ENCODE results near the gene FARP1. TPM values are rescaled to one million over a fixed set of nuclear protein-coding genes. Genes with fewer than 3 reads are reported as not detected.

Gene FARP1
- total RNA-seq, 1 donor from 2014 or later: 289 TPM

DNA sequence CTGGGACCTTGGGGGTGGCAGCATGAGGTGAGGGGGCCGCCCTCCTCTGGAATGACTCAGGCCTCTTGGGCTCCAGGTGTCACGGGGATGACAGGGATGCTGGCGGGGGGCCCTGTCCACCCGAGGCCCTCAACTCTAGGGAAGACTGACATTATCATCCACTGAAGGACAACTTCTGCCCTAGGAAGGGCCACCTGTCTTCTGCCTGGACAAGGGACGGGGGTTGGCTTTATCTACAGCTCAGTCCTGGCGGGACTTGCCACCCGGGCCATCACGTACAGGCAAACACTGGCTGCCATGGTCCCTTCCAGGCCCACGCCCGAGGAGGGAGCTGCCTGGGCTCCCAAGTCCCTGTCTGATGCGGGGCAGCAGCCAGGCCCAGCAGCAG is 303.3 kb downstream of the FARP1 start:
- TF ChIP-seq, protein P1, sequence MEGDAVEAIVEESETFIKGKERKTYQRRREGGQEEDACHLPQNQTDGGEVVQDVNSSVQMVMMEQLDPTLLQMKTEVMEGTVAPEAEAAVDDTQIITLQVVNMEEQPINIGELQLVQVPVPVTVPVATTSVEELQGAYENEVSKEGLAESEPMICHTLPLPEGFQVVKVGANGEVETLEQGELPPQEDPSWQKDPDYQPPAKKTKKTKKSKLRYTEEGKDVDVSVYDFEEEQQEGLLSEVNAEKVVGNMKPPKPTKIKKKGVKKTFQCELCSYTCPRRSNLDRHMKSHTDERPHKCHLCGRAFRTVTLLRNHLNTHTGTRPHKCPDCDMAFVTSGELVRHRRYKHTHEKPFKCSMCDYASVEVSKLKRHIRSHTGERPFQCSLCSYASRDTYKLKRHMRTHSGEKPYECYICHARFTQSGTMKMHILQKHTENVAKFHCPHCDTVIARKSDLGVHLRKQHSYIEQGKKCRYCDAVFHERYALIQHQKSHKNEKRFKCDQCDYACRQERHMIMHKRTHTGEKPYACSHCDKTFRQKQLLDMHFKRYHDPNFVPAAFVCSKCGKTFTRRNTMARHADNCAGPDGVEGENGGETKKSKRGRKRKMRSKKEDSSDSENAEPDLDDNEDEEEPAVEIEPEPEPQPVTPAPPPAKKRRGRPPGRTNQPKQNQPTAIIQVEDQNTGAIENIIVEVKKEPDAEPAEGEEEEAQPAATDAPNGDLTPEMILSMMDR (IDR thresholded peaks at IDR 0.05; ENCODE audit: unreplicated experiment): no peak
- H3K36me3 Mint-ChIP-seq: peaks cover 31% of the 10 kb centered on the region
- H3K4me3 Mint-ChIP-seq: no peak overlapping the region
- H3K4me1 Mint-ChIP-seq: peaks cover 6% of the 10 kb centered on the region
- no peaks in the 10 kb centered on the region for H3K27me3 Mint-ChIP-seq (ENCODE audit: low read depth)
- no peaks in the 10 kb centered on the region for H3K9me3 Mint-ChIP-seq
- H3K27ac Mint-ChIP-seq: peak overlapping the region; percentile 25
- DNase-seq (ENCODE audit: low spot score in 2 of 2, unreplicated experiment in 2 of 2): no peak

GRCh38 chr13:98447130-98447529 is 304.2 kb downstream of the FARP1 start:
- H3K4me1 Mint-ChIP-seq: peaks cover 11% of the 10 kb centered on the region
- H3K9me3 Mint-ChIP-seq: no peaks in the 10 kb centered on the region
- TF ChIP-seq, protein P1 (IDR thresholded peaks at IDR 0.05; ENCODE audit: unreplicated experiment): no peak
- H3K36me3 Mint-ChIP-seq: peaks cover 35% of the 10 kb centered on the region
- H3K27me3 Mint-ChIP-seq (ENCODE audit: low read depth): no peaks in the 10 kb centered on the region
- H3K27ac Mint-ChIP-seq: peak overlapping the region; percentile 72
- no peak for DNase-seq (ENCODE audit: low spot score in 2 of 2, unreplicated experiment in 2 of 2)
- H3K4me3 Mint-ChIP-seq: no peak overlapping the region

GRCh38 chr13:98447881-98448641 is 305.2 kb downstream of the FARP1 start:
- no peak overlapping the region for H3K4me3 Mint-ChIP-seq
- no peak for DNase-seq (ENCODE audit: low spot score in 2 of 2, unreplicated experiment in 2 of 2)
- H3K9me3 Mint-ChIP-seq: no peaks in the 10 kb centered on the region
- H3K27me3 Mint-ChIP-seq (ENCODE audit: low read depth): no peaks in the 10 kb centered on the region
- H3K27ac Mint-ChIP-seq: peak overlapping the region; percentile 26
- H3K4me1 Mint-ChIP-seq: peaks cover 11% of the 10 kb centered on the region
- peaks cover 38% of the 10 kb centered on the region for H3K36me3 Mint-ChIP-seq
- TF ChIP-seq, protein P1 (IDR thresholded peaks at IDR 0.05; ENCODE audit: unreplicated experiment): peak; percentile 47

DNA sequence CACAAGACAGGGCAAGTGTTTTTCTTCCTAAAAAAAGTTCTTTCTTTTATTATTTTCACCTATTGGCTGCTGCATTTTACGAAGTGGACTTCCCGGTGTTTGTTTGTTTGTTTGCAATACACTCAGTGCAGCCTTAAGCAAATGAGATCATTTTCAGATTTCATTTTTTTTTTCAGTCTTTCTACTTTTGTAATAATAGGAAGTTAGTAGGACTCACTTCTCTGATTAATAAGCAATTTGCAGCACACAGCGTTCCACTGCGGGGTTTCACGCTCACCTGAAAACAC is 305.7 kb downstream of the FARP1 start:
- Mint-ChIP-seq H3K9me3 (no peaks in the 10 kb centered on the region), H3K27me3 (ENCODE audit: low read depth) (no peaks in the 10 kb centered on the region), H3K27ac (peak overlapping the region; percentile 26), H3K4me3 (no peak overlapping the region), H3K4me1 (peaks cover 11% of the 10 kb centered on the region), H3K36me3 (peaks cover 39% of the 10 kb centered on the region)
- no peak for DNase-seq (ENCODE audit: low spot score in 2 of 2, unreplicated experiment in 2 of 2)
- TF ChIP-seq, protein P1 (IDR thresholded peaks at IDR 0.05; ENCODE audit: unreplicated experiment): no peak

- Mint-ChIP-seq H3K27me3 (ENCODE audit: low read depth) (no peaks in the 10 kb centered on the region), H3K4me3 (no peak overlapping the region), H3K4me1 (peaks cover 14% of the 10 kb centered on the region), H3K9me3 (no peaks in the 10 kb centered on the region), H3K36me3 (peaks cover 37% of the 10 kb centered on the region), H3K27ac (peak overlapping the region; percentile 66)
- TF ChIP-seq, protein P1 (IDR thresholded peaks at IDR 0.05; ENCODE audit: unreplicated experiment): no peak
- DNase-seq (ENCODE audit: low spot score in 2 of 2, unreplicated experiment in 2 of 2): no peak
These were observed 306.4 kb downstream of the FARP1 start for GRCh38 chr13:98449273-98449672.

All from mesothelial cell of epicardium (in vitro differentiated cells).